Caco-2 (cell line): ENCODE data around the gene ESRRB. TPM values are rescaled to one million over a fixed set of nuclear protein-coding genes. Genes with fewer than 3 reads are reported as not detected.

Source experiments
- BruUV-seq: library from RNA; stranded (reverse); fragments of 400-500 nt; replicated peaks from 2 replicates; lab custom pipeline; 2021; lab: Mats Ljungman, UMichigan
- CTCF ChIA-PET: fragments of 300-600 bp; sonication (Branson Sonifier 250); formaldehyde crosslinking; loops from one replicate; lab custom pipeline; 2022; ENCODE audit warnings: antibody characterized with exemption; lab: Charles Lee
- POLR2A ChIA-PET: fragments of 300-600 bp; sonication (Branson Sonifier 250); formaldehyde crosslinking; loops from one replicate; lab custom pipeline; 2022; ENCODE audit warnings: antibody characterized with exemption; lab: Charles Lee
- DNase-seq, 2 experiments: peaks; one replicate each; pipeline versions ENCODE4 v3.0.0 to v3.0.0-alpha.2; 2020 to 2022
- H3K27me3 ChIP-seq: replicated peaks from 2 replicates; pipeline ENCODE4 v1.6.0; 2011; ENCODE audit warnings: low read length; ENCODE audit not compliant: control insufficient read depth, insufficient read depth
- H3K36me3 ChIP-seq: 2 replicates; pipeline ENCODE4 v1.5.1; 2011; ENCODE audit warnings: low read length; ENCODE audit not compliant: control insufficient read depth, insufficient read depth
- H3K4me1 ChIP-seq: fragments of 250-450 bp; sonication (Bioruptor Pico); 2 replicates; pipeline ENCODE4 v1.5.1; 2020; ENCODE audit warnings: mild to moderate bottlenecking
- H3K4me3 ChIP-seq: 2 replicates; pipeline ENCODE4 v1.5.1; 2011; ENCODE audit warnings: low read depth, mild to moderate bottlenecking, control low read depth, low read length
- H3K9me3 ChIP-seq: fragments of 250-450 bp; sonication (Bioruptor Pico); 2 replicates; pipeline ENCODE4 v1.5.1; 2020; ENCODE audit warnings: mild to moderate bottlenecking, moderate library complexity
- H3K27ac Mint-ChIP-seq: one replicate; pipeline ENCODE4 v1.8.0; 2022; ENCODE audit warnings: mixed read lengths; ENCODE audit not compliant: unreplicated experiment
- H3K27me3 Mint-ChIP-seq: one replicate; pipeline ENCODE4 v1.8.0; 2022; ENCODE audit warnings: mixed read lengths; ENCODE audit not compliant: insufficient read depth, unreplicated experiment
- H3K36me3 Mint-ChIP-seq: one replicate; pipeline ENCODE4 v1.8.0; 2022; ENCODE audit warnings: mild to moderate bottlenecking, mixed read lengths; ENCODE audit not compliant: insufficient read depth, unreplicated experiment
- H3K4me1 Mint-ChIP-seq: one replicate; pipeline ENCODE4 v1.8.0; 2022; ENCODE audit warnings: low read depth, mixed read lengths; ENCODE audit not compliant: unreplicated experiment
- H3K4me3 Mint-ChIP-seq: one replicate; pipeline ENCODE4 v1.8.0; 2022; ENCODE audit warnings: mild to moderate bottlenecking, moderate library complexity, mixed read lengths; ENCODE audit not compliant: unreplicated experiment
- H3K9me3 Mint-ChIP-seq: one replicate; pipeline ENCODE4 v1.8.0; 2022; ENCODE audit warnings: mixed read lengths; ENCODE audit not compliant: unreplicated experiment
- CTCF ChIP-seq, 2 experiments: fragments of 200-600 bp in 1 of 2; IDR thresholded peaks; 1 replicate in 1 of 2; 2 replicates in 1 of 2; pipeline versions ENCODE4 v1.5.1 to v1.8.0; 2011 to 2022; ENCODE audit warnings: antibody characterized with exemption in 1 of 2, control low read depth in 1 of 2, inconsistent platforms in 1 of 2, low read depth in 1 of 2, low read length in 1 of 2, mild to moderate bottlenecking in 1 of 2, moderate library complexity in 1 of 2; ENCODE audit not compliant: insufficient read depth in 1 of 2, severe bottlenecking in 1 of 2, unreplicated experiment in 1 of 2
- intact Hi-C: fragments of 100-400 bp; cut with micrococcal nuclease; formaldehyde crosslinking; loops from one replicate; pipeline ENCODE4 v1.10.0; 2022; ENCODE audit not compliant: unreplicated experiment
- total RNA-seq: library from RNA; stranded (reverse); gene quantifications from 2 replicates; pipeline ENCODE4 v1.2.3, GENCODE V29; 2022

The ESRRB gene
- total RNA-seq, 1 experiment from 2014 or later = not detected

- no peaks in the 10 kb centered on the region for H3K9me3 Mint-ChIP-seq
- BruUV-seq = no TSS peak
- ChIA-PET CTCF (no interaction called here), POLR2A (no interaction called here)
- peaks cover 7% of the 10 kb centered on the region for H3K27me3 Mint-ChIP-seq
- no peaks in the 10 kb centered on the region for H3K36me3 Mint-ChIP-seq
- no peaks in the 10 kb centered on the region; the same call in 1 of the 2 replicates for H3K27me3 ChIP-seq
- TF ChIP-seq CTCF (IDR thresholded peaks at IDR 0.05; ENCODE audit: insufficient read depth in 1 of 2, low read depth in 1 of 2, low read length in 1 of 2, severe bottlenecking in 1 of 2, unreplicated experiment in 1 of 2) = no peak
- H3K4me3 Mint-ChIP-seq = no peak overlapping the region
- H3K9me3 ChIP-seq = no peaks in the 10 kb centered on the region
- intact Hi-C loops = no loop called here
- no peaks in the 10 kb centered on the region for H3K4me1 ChIP-seq
- H3K4me1 Mint-ChIP-seq = no peaks in the 10 kb centered on the region
- DNase-seq = no peak
- no peaks in the 10 kb centered on the region for H3K36me3 ChIP-seq
- H3K4me3 ChIP-seq = no peak overlapping the region
- no peak overlapping the region for H3K27ac Mint-ChIP-seq
These were observed 174.6 kb downstream of the ESRRB start for GRCh38 chr14:76550534-76550933.

- H3K27me3 ChIP-seq = no peaks in the 10 kb centered on the region; the same call in 1 of the 2 replicates
- Mint-ChIP-seq H3K4me1 (no peaks in the 10 kb centered on the region), H3K4me3 (no peak overlapping the region), H3K9me3 (no peaks in the 10 kb centered on the region), H3K36me3 (no peaks in the 10 kb centered on the region), H3K27me3 (peaks cover 7% of the 10 kb centered on the region), H3K27ac (no peak overlapping the region)
- H3K36me3 ChIP-seq = no peaks in the 10 kb centered on the region
- ChIA-PET CTCF (no interaction called here), POLR2A (no interaction called here)
- H3K9me3 ChIP-seq = no peaks in the 10 kb centered on the region
- H3K4me3 ChIP-seq = no peak overlapping the region
- no peak for TF ChIP-seq CTCF (IDR thresholded peaks at IDR 0.05; ENCODE audit: insufficient read depth in 1 of 2, low read depth in 1 of 2, low read length in 1 of 2, severe bottlenecking in 1 of 2, unreplicated experiment in 1 of 2)
- intact Hi-C loops = no loop called here
- BruUV-seq = no TSS peak
- DNase-seq = no peak
- H3K4me1 ChIP-seq = no peaks in the 10 kb centered on the region
These were observed 175.2 kb downstream of the ESRRB start for GRCh38 chr14:76551116-76551515.

Other genes with a start within 250 kb of the ESRRB start
- gene GPATCH2L, start 224.2 kb upstream of the ESRRB start, total RNA-seq = 38.0 and 41.6 TPM in 2 replicates